Liver (tissue), 9 donors: ENCODE measurements around the gene STX2. TPM values are rescaled to one million over a fixed set of nuclear protein-coding genes. Genes with fewer than 3 reads are reported as not detected.

ENCODE experiments used
- DNase-seq: peaks from one replicate; pipeline ENCODE4 v3.0.0-alpha.2; 2017; ENCODE audit warnings: low spot score
- H3K27ac ChIP-seq, 2 donors: one replicate each; pipeline ENCODE4 v1.7.0; 2013; ENCODE audit warnings: inconsistent platforms in 2 of 2, low read length in 2 of 2, control low read depth in 1 of 2, low read depth in 1 of 2, mild to moderate bottlenecking in 1 of 2
- H3K27me3 ChIP-seq, 4 donors: one replicate each; pipeline versions ENCODE4 v1.6.1 to v1.7.0; 2013; ENCODE audit warnings: low read length in 3 of 4, inconsistent platforms in 1 of 4, mild to moderate bottlenecking in 1 of 4, moderate library complexity in 1 of 4; ENCODE audit not compliant: control insufficient read depth in 4 of 4, insufficient read depth in 4 of 4
- H3K36me3 ChIP-seq, 4 donors: one replicate each; pipeline versions ENCODE4 v1.6.1 to v1.7.0; 2013; ENCODE audit warnings: low read length in 3 of 4, mild to moderate bottlenecking in 3 of 4, low read depth in 1 of 4, moderate library complexity in 1 of 4; ENCODE audit not compliant: control insufficient read depth in 4 of 4, insufficient read depth in 3 of 4
- H3K4me1 ChIP-seq, 4 donors: one replicate each; pipeline versions ENCODE4 v1.6.1 to v1.7.0; 2013; ENCODE audit warnings: low read length in 3 of 4, mild to moderate bottlenecking in 3 of 4, moderate library complexity in 1 of 4; ENCODE audit not compliant: control insufficient read depth in 4 of 4, insufficient read depth in 4 of 4
- H3K4me3 ChIP-seq, 3 donors: one replicate each; pipeline versions ENCODE4 v1.6.1 to v1.7.0; 2013; ENCODE audit warnings: low read length in 3 of 3, control low read depth in 1 of 3, low read depth in 1 of 3, mild to moderate bottlenecking in 1 of 3
- H3K9ac ChIP-seq, 2 donors: one replicate each; pipeline ENCODE4 v1.7.0; 2013; ENCODE audit warnings: low read length in 2 of 2, mild to moderate bottlenecking in 2 of 2, moderate library complexity in 2 of 2, control low read depth in 1 of 2, low read depth in 1 of 2
- H3K9me3 ChIP-seq, 4 donors: one replicate each; pipeline versions ENCODE4 v1.6.1 to v1.7.0; 2013; ENCODE audit warnings: low read length in 3 of 4; ENCODE audit not compliant: control insufficient read depth in 4 of 4
- EGR1 ChIP-seq, 2 donors: IDR thresholded peaks; 2 replicates each; pipeline ENCODE4 v1.6.1; 2016 to 2018; ENCODE audit warnings: antibody characterized with exemption in 2 of 2, low read depth in 2 of 2
- FOXA1 ChIP-seq: IDR thresholded peaks from 2 replicates; pipeline ENCODE4 v1.6.1; 2016; ENCODE audit warnings: antibody characterized with exemption
- FOXA2 ChIP-seq: IDR thresholded peaks from 2 replicates; pipeline ENCODE4 v1.6.1; 2016; ENCODE audit warnings: antibody characterized with exemption
- HNF4A ChIP-seq, 2 donors: conservative IDR thresholded peaks; 2 replicates each; pipeline ENCODE4 v1.6.1; 2016; ENCODE audit warnings: antibody characterized with exemption in 2 of 2, mild to moderate bottlenecking in 2 of 2
- HNF4G ChIP-seq: IDR thresholded peaks from 2 replicates; pipeline ENCODE4 v1.6.1; 2016; ENCODE audit warnings: antibody characterized with exemption
- JUND ChIP-seq, 2 donors: IDR thresholded peaks; 2 replicates each; pipeline ENCODE4 v1.6.1; 2016; ENCODE audit warnings: antibody characterized with exemption in 2 of 2
- NR2F2 ChIP-seq: IDR thresholded peaks from 2 replicates; pipeline ENCODE4 v1.6.1; 2016; ENCODE audit warnings: antibody characterized with exemption
- RAD21 ChIP-seq, 2 donors: IDR thresholded peaks; 2 replicates each; pipeline ENCODE4 v1.6.1; 2016; ENCODE audit warnings: antibody characterized with exemption in 2 of 2, mild to moderate bottlenecking in 2 of 2
- REST ChIP-seq: IDR thresholded peaks from 2 replicates; pipeline ENCODE4 v1.6.1; 2016; ENCODE audit warnings: antibody characterized with exemption, mild to moderate bottlenecking
- RXRA ChIP-seq, 2 donors: IDR thresholded peaks; 2 replicates each; pipeline ENCODE4 v1.6.1; 2017 to 2018; ENCODE audit warnings: antibody characterized with exemption in 2 of 2, mild to moderate bottlenecking in 1 of 2
- SP1 ChIP-seq: IDR thresholded peaks from 2 replicates; pipeline ENCODE4 v1.6.1; 2018; ENCODE audit warnings: antibody characterized with exemption, mild to moderate bottlenecking
- TAF1 ChIP-seq: conservative IDR thresholded peaks from 2 replicates; pipeline ENCODE4 v1.6.1; 2016; ENCODE audit warnings: antibody characterized with exemption, mild to moderate bottlenecking
- YY1 ChIP-seq: IDR thresholded peaks from 2 replicates; pipeline ENCODE4 v1.6.1; 2016; ENCODE audit warnings: antibody characterized with exemption, mild to moderate bottlenecking
- WGBS: extraction: QIAGEN DNeasy Blood & Tissue Kit; methylation state at CpG from one replicate; pipeline ENCODE4 v1.1.7; 2013; 5-methylcytosine and 5-hydroxymethylcytosine counted together
- polyA plus RNA-seq, 2 donors: library from polyadenylated mRNA; stranded (reverse) in 1 of 2; unstranded in 1 of 2; fragments of 200-250 nt in 1 of 2; fragments of >200 nt in 1 of 2; fragmentation: Nextera tagmentation in 1 of 2; extraction: Ambion mirVana in 1 of 2; gene quantifications; one replicate each; pipeline versions ENCODE4 v1.2.1 to v1.2.3, GENCODE V29; 2013 to 2015
- total RNA-seq, 2 donors: library from RNA; depleted of rRNA; stranded (reverse); fragments of >200 nt; gene quantifications; one replicate each; pipeline ENCODE4 v1.2.3, GENCODE V29; 2014
- TF ChIP-seq, protein P1 (sequence below): fragments of 150-350 bp; IDR thresholded peaks from 2 replicates; pipeline ENCODE4 v1.5.1; 2017; ENCODE audit warnings: improper control_type of control experiment, low read depth, low read length; ENCODE audit not compliant: missing input control
- TF ChIP-seq, protein P2 (sequence below): IDR thresholded peaks from 2 replicates; pipeline ENCODE4 v1.6.1; 2016; ENCODE audit warnings: antibody characterized with exemption
- TF ChIP-seq, protein P3 (sequence below): IDR thresholded peaks from 2 replicates; pipeline ENCODE4 v1.6.1; 2016; ENCODE audit warnings: antibody characterized with exemption
- TF ChIP-seq, protein P4 (sequence below): IDR thresholded peaks from 2 replicates; pipeline ENCODE4 v1.6.1; 2016; ENCODE audit warnings: antibody characterized with exemption
- donor health status: healthy.
- donor health status: healthy.
- donor health status: healthy.
- donor health status: healthy.
- donor health status: healthy.

STX2 gene
- total and polyA plus RNA-seq, 4 donors: 4.7 to 13.8 (median 8.9) TPM

DNA sequence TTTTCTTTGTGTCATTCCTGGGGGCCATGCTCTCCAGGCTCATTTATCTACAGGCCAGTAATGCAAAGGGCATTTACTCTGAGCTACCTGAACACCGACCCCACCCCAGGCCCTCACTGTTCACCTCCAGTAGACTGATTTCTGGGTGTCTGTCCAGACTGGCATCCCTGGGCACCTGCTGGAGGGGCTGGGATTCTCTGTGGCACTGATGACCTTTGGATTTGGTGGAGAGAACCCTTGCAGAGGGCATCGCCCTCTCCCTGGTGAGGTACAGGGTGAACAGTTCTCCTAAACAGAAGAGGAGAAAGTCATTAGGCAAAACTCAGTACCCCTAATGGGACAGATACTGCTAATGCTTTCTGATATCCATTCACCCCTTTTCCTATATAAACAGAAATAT is 95.9 kb downstream of the STX2 start:
- TF ChIP-seq, protein P1, sequence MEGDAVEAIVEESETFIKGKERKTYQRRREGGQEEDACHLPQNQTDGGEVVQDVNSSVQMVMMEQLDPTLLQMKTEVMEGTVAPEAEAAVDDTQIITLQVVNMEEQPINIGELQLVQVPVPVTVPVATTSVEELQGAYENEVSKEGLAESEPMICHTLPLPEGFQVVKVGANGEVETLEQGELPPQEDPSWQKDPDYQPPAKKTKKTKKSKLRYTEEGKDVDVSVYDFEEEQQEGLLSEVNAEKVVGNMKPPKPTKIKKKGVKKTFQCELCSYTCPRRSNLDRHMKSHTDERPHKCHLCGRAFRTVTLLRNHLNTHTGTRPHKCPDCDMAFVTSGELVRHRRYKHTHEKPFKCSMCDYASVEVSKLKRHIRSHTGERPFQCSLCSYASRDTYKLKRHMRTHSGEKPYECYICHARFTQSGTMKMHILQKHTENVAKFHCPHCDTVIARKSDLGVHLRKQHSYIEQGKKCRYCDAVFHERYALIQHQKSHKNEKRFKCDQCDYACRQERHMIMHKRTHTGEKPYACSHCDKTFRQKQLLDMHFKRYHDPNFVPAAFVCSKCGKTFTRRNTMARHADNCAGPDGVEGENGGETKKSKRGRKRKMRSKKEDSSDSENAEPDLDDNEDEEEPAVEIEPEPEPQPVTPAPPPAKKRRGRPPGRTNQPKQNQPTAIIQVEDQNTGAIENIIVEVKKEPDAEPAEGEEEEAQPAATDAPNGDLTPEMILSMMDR: no peak
- TF ChIP-seq, protein P2, sequence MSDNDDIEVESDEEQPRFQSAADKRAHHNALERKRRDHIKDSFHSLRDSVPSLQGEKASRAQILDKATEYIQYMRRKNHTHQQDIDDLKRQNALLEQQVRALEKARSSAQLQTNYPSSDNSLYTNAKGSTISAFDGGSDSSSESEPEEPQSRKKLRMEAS: no peak
- no peak for TF ChIP-seq FOXA2
- no peak for TF ChIP-seq REST
- TF ChIP-seq HNF4A (conservative IDR thresholded peaks at IDR 0.05): peak; percentile 28 to 51
- TF ChIP-seq FOXA1: no peak
- no peak for TF ChIP-seq TAF1
- TF ChIP-seq RXRA (IDR thresholded peaks at IDR 0.05): peak; percentile 17 to 34
- TF ChIP-seq YY1: no peak
- Histone ChIP-seq H3K9ac (no peak overlapping the region), H3K9me3 (no peaks in the 10 kb centered on the region), H3K4me1 (peaks cover 2 to 26% (median 20%) of the 10 kb centered on the region in 4 donors), H3K4me3 (no peak overlapping the region), H3K36me3 (no peaks in the 10 kb centered on the region), H3K27ac (no peak overlapping the region), H3K27me3 (no peaks in the 10 kb centered on the region)
- 67% methylated on average over 2 of the region's 2 CpGs for whole genome bisulfite sequencing
- DNase-seq: no peak

- H3K4me1 ChIP-seq: peaks cover 2 to 25% (median 17%) of the 10 kb centered on the region in 4 donors
- H3K4me3 ChIP-seq: no peak overlapping the region
- WGBS: 84% methylated on average over 1 of the region's 1 CpG
- H3K9ac ChIP-seq: no peak overlapping the region
- H3K27ac ChIP-seq: no peak overlapping the region
- TF ChIP-seq, protein P2: no peak
- no peak for TF ChIP-seq YY1
- TF ChIP-seq, protein P3, sequence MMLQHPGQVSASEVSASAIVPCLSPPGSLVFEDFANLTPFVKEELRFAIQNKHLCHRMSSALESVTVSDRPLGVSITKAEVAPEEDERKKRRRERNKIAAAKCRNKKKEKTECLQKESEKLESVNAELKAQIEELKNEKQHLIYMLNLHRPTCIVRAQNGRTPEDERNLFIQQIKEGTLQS: no peak
- TF ChIP-seq FOXA2: no peak
- TF ChIP-seq SP1: no peak
- no peak for TF ChIP-seq JUND (IDR thresholded peaks at IDR 0.05)
- TF ChIP-seq RXRA (IDR thresholded peaks at IDR 0.05): no peak
- TF ChIP-seq, protein P1: no peak
- no peak for TF ChIP-seq FOXA1
- TF ChIP-seq REST: no peak
- TF ChIP-seq NR2F2: no peak
- no peak for TF ChIP-seq RAD21 (IDR thresholded peaks at IDR 0.05)
- no peak for TF ChIP-seq TAF1
- TF ChIP-seq HNF4G: no peak
- TF ChIP-seq HNF4A (conservative IDR thresholded peaks at IDR 0.05): no peak
- TF ChIP-seq EGR1 (IDR thresholded peaks at IDR 0.05; ENCODE audit: low read depth in 2 of 2): no peak
- TF ChIP-seq, protein P4, sequence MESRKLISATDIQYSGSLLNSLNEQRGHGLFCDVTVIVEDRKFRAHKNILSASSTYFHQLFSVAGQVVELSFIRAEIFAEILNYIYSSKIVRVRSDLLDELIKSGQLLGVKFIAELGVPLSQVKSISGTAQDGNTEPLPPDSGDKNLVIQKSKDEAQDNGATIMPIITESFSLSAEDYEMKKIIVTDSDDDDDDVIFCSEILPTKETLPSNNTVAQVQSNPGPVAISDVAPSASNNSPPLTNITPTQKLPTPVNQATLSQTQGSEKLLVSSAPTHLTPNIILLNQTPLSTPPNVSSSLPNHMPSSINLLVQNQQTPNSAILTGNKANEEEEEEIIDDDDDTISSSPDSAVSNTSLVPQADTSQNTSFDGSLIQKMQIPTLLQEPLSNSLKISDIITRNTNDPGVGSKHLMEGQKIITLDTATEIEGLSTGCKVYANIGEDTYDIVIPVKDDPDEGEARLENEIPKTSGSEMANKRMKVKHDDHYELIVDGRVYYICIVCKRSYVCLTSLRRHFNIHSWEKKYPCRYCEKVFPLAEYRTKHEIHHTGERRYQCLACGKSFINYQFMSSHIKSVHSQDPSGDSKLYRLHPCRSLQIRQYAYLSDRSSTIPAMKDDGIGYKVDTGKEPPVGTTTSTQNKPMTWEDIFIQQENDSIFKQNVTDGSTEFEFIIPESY: no peak
- H3K27me3 ChIP-seq: no peaks in the 10 kb centered on the region
- no peaks in the 10 kb centered on the region for H3K9me3 ChIP-seq
- no peaks in the 10 kb centered on the region for H3K36me3 ChIP-seq
- no peak for DNase-seq
Observed at GRCh38 chr12:130742716-130743115, 96.3 kb downstream of the STX2 start.
